RKO (cell line): ENCODE data around the gene VPS13D.

Experiments used
- DNase-seq: peaks from one replicate; pipeline ENCODE4 v3.0.0-alpha.2; 2016; ENCODE audit warnings: low spot score

Gene VPS13D

GRCh38 chr1:12556957-12557935 is 327.4 kb downstream of the VPS13D start:
- no peak for DNase-seq

GRCh38 chr1:12561121-12561520 is 331.3 kb downstream of the VPS13D start:
- DNase-seq: no peak
